Pancreas (tissue), 10 donors: ENCODE data around the gene RNF152. TPM values are rescaled to one million over a fixed set of nuclear protein-coding genes. Genes with fewer than 3 reads are reported as not detected.

ENCODE experiments used
- ATAC-seq, 4 donors: fragments of 200-7000 bp; cut with Tn5 transposase; one replicate each; pipeline versions ENCODE4 v1.8.0 to v1.9.1; 2020; ENCODE audit warnings: mild to moderate bottlenecking in 4 of 4, moderate library complexity in 4 of 4
- DNase-seq, 6 donors: peaks; one replicate each; pipeline ENCODE4 v3.0.0-alpha.2; 2020
- FAIRE-seq: peaks from 2 replicates; lab custom pipeline; 2012; peaks lifted over from hg19 to GRCh38; lab: Jason Lieb, UNC
- H3K27ac ChIP-seq, 4 donors: fragments of 200-600 bp; sonication (generic); 1 replicate in 3 of 4; 2 replicates in 1 of 4; pipeline versions ENCODE4 v1.5.0 to v1.8.0; 2020
- H3K27me3 ChIP-seq, 4 donors: fragments of 200-600 bp; one replicate each; pipeline ENCODE4 v1.8.0; 2021
- H3K36me3 ChIP-seq, 3 donors: fragments of 200-600 bp; sonication (generic) in 1 of 3; one replicate each; pipeline versions ENCODE4 v1.5.0 to v1.8.0; 2020 to 2021
- H3K4me1 ChIP-seq, 3 donors: fragments of 200-600 bp; one replicate each; pipeline ENCODE4 v1.8.0; 2021
- H3K4me3 ChIP-seq, 4 donors: fragments of 200-600 bp; sonication (generic) in 2 of 4; one replicate each; pipeline versions ENCODE4 v1.5.0 to v1.8.0; 2020 to 2021
- H3K9me3 ChIP-seq, 4 donors: fragments of 200-600 bp; one replicate each; pipeline ENCODE4 v1.8.0; 2021
- CTCF ChIP-seq, 4 donors: fragments of 200-600 bp; sonication (generic) in 3 of 4; IDR thresholded peaks; one replicate each; pipeline versions ENCODE4 v1.5.0 to v1.8.0; 2021; ENCODE audit warnings: antibody characterized with exemption in 4 of 4
- WGBS, 2 donors: extraction: QIAGEN DNeasy Blood & Tissue Kit; methylation state at CpG; one replicate each; pipeline ENCODE4 v1.1.7; 2013; 5-methylcytosine and 5-hydroxymethylcytosine counted together
- intact Hi-C, 3 donors: fragments of 100-400 bp; cut with DNase I; formaldehyde crosslinking; loops; one replicate each; pipeline versions ENCODE4 v1.11.1 to v1.14.2; 2022
- polyA plus RNA-seq, 2 donors: library from polyadenylated mRNA; stranded (reverse); fragments of 200-250 nt; gene quantifications; one replicate each; pipeline ENCODE4 v1.2.3, GENCODE V29; 2013
- total RNA-seq, 6 donors: library from RNA; stranded (reverse); fragmentation: NEBNext Ultra II Directional in 4 of 6; extraction: Animal tissue kit (Norgen Biotek cat#: 25700) in 4 of 6; gene quantifications; one replicate each; pipeline versions ENCODE4 v1.2.1 to v1.2.4, GENCODE V29; 2021 to 2023
- donor health status: healthy with polysubstance abuse.
- donor health status: DM: no; HTN: no; CAD: no; lungs with moderate emphysema.
- donor health status: DM: no; HTN: no; CAD: no.
- donor health status: control.
- donor health status: control.
- donor health status: Bipolar disorder and iron deficiency.
- donor health status: DM: yes; HTN: yes; CAD: no.
- donor health status: DM: no; HTN: no; CAD: no.
- donor health status: DM: no; HTN: no; CAD: no.
- donor health status: DM: yes; HTN: yes; CAD: no.

The RNF152 gene
- 1 to 10 TPM; 4.1 to 7.2 (median 5.0) TPM for total RNA-seq
- polyA plus RNA-seq, result 1 to 10 TPM in 1 of 2 donors, under 1 TPM in 1; 0.91 to 2.0 TPM

- peak within 1 kb of the TSS; percentile 56 to 79 (median 78) for H3K27ac ChIP-seq
- WGBS, 2 donors, result 12 to 14% methylated on average over 28 of the region's 28 CpGs
- DNase-seq, result peak; percentile 15 to 68 (median 29)
- H3K36me3 ChIP-seq, result no peaks in the 10 kb centered on the region
- no peaks in the 10 kb centered on the region for H3K4me1 ChIP-seq
- no peaks in the 10 kb centered on the region for H3K27me3 ChIP-seq
- no peak for FAIRE-seq
- peak within 1 kb of the TSS; percentile 65 to 87 (median 80) for H3K4me3 ChIP-seq
- no peak for TF ChIP-seq CTCF (IDR thresholded peaks at IDR 0.05)
- no peaks in the 10 kb centered on the region for H3K9me3 ChIP-seq
- intact Hi-C loops, result loop anchor here in 2 of 3 donors (5.0 to 10.0 kb wide), 3 partner anchors 250 to 308 kb away; no protein-coding TSS in a partner anchor
- ATAC-seq, result peak; percentile 18 to 53 (median 22)
These were observed at the start of gene RNF152 for GRCh38 chr18:61892683-61893308. TSS of gene RNF152 (minus strand) at chr18:61893007. CDS start at chr18:61816463, 76,544 bp downstream.

- Histone ChIP-seq H3K27ac (no peak overlapping the region), H3K36me3 (no peaks in the 10 kb centered on the region), H3K4me1 (no peaks in the 10 kb centered on the region), H3K9me3 (no peaks in the 10 kb centered on the region), H3K27me3 (no peaks in the 10 kb centered on the region), H3K4me3 (no peak overlapping the region)
- 81 to 88% methylated on average over 1 of the region's 1 CpG for WGBS, 2 donors
- intact Hi-C loops, result no loop called here
- ATAC-seq (no peak), FAIRE-seq (no peak), DNase-seq (no peak)
- TF ChIP-seq CTCF (IDR thresholded peaks at IDR 0.05), result no peak
These were observed 49.2 kb upstream of the RNF152 start for GRCh38 chr18:61941948-61942471.

GRCh38 chr18:61939046-61939674 is 46.4 kb upstream of the RNF152 start:
- WGBS, 2 donors, result 68 to 70% methylated on average over 4 of the region's 4 CpGs
- H3K27me3 ChIP-seq, result no peaks in the 10 kb centered on the region
- H3K4me3 ChIP-seq, result no peak overlapping the region
- intact Hi-C loops, result no loop called here
- no peaks in the 10 kb centered on the region for H3K36me3 ChIP-seq
- H3K9me3 ChIP-seq, result no peaks in the 10 kb centered on the region
- H3K4me1 ChIP-seq, result no peaks in the 10 kb centered on the region
- peak in 1 of 4 donors; percentile 73 for ATAC-seq
- H3K27ac ChIP-seq, result no peak overlapping the region
- DNase-seq, result no peak
- no peak for FAIRE-seq
- TF ChIP-seq CTCF (IDR thresholded peaks at IDR 0.05), result no peak

GRCh38 chr18:61935362-61935761 is 42.6 kb upstream of the RNF152 start:
- no peaks in the 10 kb centered on the region for H3K36me3 ChIP-seq
- DNase-seq (no peak), ATAC-seq (no peak), FAIRE-seq (no peak)
- no peak overlapping the region for H3K4me3 ChIP-seq
- H3K27me3 ChIP-seq, result no peaks in the 10 kb centered on the region
- intact Hi-C loops, result no loop called here
- TF ChIP-seq CTCF (IDR thresholded peaks at IDR 0.05), result no peak
- no peak overlapping the region for H3K27ac ChIP-seq
- H3K9me3 ChIP-seq, result no peaks in the 10 kb centered on the region
- H3K4me1 ChIP-seq, result no peaks in the 10 kb centered on the region
- 61 to 67% methylated on average over 3 of the region's 3 CpGs for WGBS, 2 donors
